GM21717 (cell line): Measurements from ENCODE around the gene ZSCAN5A.
"Not testable (repeated sequence)": the region's sequence is repeated elsewhere in the genome, so short reads cannot be mapped to it uniquely, and the experiment has no call there.

Experiments
- ATAC-seq: cut with Tn5 transposase; IDR thresholded peaks from one replicate; pipeline ENCODE4 v1.9.1; 2021; ENCODE audit warnings: mild to moderate bottlenecking, moderate library complexity; ENCODE audit not compliant: unreplicated experiment

Gene ZSCAN5A

DNA sequence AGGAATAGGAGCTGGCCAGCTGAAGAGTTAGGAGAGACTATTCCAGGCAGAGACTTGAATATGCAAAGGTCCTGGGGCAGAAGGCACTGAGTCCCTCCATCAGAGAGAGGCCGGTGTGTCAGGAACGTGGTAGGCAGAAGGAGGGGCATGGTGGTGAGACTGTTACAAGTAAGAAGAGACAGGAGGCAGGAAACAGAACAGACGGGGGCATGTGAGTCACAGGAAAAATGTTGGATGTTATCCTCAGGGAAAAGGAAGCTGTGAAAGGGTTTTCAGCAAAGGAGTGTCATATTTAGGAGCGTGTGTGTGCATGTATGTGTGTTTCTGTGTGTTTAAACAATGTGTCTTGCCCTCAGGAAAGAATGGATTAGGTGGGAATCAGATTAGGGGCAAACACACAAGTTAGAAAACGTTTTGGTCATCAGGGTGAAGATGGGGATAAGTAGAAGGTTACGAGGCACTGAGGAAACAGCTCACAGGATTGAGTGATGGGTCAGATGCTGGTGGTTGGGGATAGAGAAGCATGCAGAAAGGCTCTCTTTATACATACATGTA lies 41.0 kb downstream of the ZSCAN5A start:
- no peak for ATAC-seq

DNA sequence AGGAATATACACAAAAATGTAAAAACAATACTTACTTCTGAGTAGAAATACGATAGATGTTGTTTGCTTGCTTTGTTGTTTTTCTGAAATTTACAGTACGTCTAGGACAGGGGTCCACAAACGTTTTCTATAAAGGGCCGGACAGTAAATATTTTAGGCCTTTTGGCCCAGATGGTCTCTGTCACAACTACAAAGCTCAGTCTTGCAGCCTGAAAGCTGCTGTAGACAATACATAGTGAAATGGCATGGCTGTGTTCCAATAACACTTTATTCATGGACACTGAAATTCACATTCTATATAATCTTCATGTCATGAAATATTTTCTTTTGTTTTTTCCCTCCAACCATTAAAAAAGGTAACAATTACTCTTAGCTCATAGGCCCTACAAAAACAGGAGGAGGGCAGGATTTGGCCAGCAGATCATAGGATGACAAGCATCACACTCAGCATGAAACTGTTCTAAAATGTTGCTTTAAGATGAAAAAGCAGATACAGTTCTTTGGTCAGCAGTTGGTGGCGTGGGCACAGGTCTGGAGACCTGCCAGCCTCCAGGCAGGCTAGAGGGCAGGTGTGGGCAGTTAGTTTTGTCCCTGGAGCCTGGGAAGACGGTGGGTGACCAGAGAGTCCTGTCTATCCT lies 42.4 kb downstream of the ZSCAN5A start, which contains the start of gene EDDM13:
EDDM13 (plus strand) TSS at position 588 of the 638 bp plus-strand sequence. CDS start 87 bp downstream, outside the sequence.
- no peak for ATAC-seq

GRCh38 chr19:56271151-56271550 lies 43.5 kb downstream of the ZSCAN5A start:
- no peak for ATAC-seq

DNA sequence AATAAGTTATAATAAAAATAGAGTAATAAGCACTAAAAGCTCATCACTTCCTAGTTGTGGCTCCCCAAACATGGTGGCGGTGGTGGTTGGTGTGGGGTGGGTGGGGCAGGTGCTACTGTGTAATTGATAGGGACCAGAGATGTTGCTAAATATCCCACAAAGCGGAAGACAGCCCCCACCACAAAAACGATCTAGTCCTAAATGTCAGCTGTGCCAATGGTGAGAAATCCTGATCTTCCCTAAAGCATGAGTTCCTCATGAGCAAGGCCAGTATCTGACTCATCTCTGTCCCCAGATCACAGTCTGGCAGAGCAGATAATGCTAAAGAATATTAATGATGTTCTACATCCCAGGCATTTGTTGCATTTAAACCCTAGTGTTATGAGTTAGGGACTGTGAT lies 44.0 kb downstream of the ZSCAN5A start:
- ATAC-seq = no peak

- ATAC-seq = no peak
These were observed 45.3 kb downstream of the ZSCAN5A start for GRCh38 chr19:56269348-56269747.

DNA sequence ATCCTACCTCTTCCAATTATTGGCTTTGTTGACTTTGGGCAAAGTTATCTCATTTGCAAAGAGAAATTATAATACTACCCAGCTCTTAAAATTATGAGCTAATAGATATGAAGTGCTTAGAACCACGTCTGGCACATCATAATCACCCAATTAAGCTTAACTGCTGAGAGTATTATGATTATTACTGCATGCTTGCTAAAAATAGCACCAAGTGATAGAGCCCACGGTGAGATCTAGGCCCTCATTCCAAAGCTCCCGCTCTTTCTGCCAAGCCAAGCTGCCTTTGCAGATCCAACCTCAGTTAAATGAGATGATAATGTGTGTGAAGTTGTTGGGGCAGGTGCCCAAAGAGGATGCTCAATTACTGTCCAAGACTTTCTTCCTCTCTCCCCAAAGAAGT lies 48.6 kb downstream of the ZSCAN5A start:
- ATAC-seq = no peak

GRCh38 chr19:56263319-56263718 lies 51.3 kb downstream of the ZSCAN5A start:
- ATAC-seq = no peak

- not testable (repeated sequence) for ATAC-seq
These were observed 52.7 kb downstream of the ZSCAN5A start for GRCh38 chr19:56261932-56262331.

DNA sequence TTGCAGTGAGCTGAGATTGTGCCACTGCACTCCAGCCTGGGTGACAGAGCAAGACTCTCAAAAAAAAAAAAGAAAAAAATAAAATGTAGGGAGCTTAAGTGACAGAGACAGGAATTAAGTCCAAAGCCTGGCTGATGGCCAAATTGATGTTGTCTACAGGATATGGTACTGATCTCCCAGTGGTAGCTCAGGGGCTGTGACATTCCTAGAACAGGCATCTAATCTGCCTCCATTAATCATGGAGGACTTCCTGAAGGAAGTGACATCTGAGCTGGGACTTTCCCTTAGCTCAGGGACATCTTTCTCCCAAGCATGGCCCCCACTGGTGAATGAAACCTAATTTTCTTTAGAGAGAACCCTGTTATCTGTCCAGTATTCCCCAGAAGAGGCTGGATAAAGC lies 53.5 kb downstream of the ZSCAN5A start:
- ATAC-seq = no peak

- ATAC-seq = no peak
These were observed 56.4 kb downstream of the ZSCAN5A start for GRCh38 chr19:56258272-56258671.

DNA sequence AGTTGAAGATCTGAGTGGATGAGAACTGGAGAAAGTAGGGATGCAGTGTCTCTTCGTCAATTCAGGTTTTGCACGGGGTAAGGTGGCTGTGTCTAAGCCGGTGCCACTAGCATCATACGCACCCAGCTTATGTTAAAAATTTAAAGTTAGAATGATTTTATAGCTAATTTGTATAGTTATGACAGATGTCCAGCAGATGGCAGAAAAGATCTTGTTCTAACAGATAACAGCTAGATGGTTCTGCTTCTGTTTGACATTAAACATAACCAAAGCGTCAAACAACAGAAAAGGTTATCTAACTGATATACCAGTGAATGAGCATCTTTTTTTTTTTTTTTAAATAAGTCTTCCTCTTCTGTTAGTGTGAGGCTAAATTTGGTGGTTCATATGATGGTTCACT lies 60.9 kb downstream of the ZSCAN5A start:
- no peak for ATAC-seq

DNA sequence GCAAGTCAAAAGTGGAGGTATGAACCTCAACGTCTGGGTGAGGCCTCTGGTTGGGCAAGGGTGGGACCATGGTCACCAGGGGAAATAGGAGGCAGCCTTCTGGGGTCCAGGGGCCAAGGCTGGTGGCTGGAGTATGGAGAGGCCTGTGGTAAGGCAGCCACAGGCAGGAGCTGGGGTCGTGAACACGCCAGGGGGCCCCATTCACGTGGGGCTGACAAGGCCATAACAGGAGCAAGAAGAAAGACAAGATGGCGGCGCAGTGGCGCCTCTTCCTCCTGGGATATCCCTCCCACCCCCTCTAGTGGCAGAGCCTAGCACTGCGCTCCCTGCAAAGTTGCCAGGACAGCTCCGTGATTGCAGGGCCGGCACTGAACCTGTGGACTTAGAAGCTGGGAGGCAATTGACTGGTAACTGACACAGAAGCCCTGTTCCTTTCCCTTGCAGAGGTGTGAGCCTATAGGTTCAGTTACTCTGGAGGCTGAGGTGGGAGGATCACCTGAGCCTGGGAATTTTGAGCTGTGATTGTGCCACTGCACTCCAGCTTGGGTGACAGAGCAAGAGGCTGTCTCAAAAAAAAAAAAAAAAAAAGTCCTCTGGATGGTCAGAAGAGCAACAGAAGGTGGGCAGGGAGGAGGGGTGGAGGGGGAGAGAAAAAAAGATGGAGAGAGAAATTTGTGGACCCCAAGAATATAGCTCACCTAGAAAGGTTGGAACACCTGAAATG lies 61.8 kb downstream of the ZSCAN5A start:
- no peak for ATAC-seq

DNA sequence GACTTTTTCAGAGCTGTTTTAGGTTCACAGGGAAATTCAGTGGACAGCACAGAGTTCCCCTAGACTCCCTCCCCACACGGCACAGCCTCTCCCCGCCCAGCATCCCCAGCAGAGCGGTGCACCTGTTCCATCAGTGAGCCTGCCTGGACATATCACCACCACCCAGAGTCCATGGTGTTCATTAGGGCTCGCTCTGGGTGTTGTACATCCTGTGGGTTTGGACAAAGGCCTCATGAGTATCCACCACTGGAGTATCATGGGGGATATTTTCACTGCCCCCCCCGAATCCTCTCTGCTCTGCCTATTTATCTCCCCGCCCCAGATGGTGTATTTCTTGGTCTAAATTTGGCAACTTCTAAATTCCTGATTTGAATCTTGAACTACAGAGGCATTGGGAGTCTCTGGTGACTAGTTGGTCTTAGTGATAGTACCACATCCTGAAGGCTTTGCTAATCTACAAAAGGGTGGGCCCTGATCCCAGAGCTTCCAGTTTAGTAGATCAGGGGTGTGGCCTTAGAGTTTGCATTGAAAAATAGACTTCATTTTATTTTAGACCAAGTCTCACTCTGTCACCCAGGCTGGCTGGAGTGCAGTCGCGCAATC lies 65.8 kb downstream of the ZSCAN5A start:
- ATAC-seq = not testable (repeated sequence)

DNA sequence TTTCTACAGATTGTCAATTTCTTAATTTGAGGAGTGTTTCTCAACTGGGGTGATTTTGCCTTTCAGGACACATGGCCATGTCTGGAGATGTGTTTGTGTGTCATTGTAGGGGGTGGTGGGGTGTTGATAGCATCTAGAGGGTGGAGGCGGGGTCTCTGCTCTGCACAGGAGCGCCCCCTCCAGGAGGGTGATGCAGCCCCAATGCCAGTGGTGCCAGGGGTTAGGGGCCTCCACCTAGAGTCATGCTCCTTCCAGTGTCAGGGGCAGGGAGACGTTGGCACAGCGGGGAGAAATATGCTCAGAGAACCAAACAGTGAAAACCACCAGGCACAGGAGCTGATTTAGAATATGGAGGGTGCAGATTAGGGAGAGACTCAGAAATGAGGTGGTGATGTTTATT lies 68.9 kb downstream of the ZSCAN5A start:
- ATAC-seq = not testable (repeated sequence)

- no peak for ATAC-seq
These were observed 69.4 kb downstream of the ZSCAN5A start for GRCh38 chr19:56245121-56245740.

DNA sequence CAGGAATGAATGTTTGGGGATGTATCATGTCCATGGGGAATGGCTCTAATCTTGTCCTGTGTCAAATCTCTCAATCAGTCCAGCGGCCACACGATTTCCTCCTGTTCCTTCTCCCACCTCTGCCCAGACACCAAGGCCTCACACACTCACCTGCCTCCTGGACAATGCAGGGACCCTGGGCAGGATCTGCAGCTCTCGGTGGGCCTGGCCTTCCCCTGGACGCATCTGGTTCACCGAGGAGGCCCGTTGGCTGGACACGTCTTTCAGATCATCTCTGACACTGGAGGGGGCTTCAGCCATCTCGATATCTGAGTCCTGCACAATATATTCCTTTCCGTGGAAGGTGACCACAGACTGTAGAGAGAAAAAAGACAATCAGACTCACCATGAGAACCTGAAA lies 91.2 kb downstream of the ZSCAN5A start:
- no peak for ATAC-seq

DNA sequence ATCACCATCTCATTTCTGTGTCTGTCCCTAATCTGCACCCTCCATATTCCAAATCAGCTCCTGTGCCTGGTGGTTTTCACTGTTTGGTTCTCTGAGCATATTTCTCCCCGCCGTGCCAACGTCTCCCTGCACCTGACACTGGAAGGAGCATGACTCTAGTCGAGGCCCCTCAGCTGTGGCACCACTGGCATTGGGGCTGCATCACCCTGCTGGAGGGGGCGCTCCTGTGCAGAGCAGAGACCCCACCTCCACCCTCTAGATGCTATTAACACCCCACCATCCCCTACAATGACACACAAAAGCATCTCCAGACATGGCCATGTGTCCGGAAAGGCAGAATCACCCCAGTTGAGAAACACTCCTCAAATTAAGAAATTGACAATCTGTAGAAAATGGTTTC lies 91.7 kb downstream of the ZSCAN5A start:
- ATAC-seq = no peak

DNA sequence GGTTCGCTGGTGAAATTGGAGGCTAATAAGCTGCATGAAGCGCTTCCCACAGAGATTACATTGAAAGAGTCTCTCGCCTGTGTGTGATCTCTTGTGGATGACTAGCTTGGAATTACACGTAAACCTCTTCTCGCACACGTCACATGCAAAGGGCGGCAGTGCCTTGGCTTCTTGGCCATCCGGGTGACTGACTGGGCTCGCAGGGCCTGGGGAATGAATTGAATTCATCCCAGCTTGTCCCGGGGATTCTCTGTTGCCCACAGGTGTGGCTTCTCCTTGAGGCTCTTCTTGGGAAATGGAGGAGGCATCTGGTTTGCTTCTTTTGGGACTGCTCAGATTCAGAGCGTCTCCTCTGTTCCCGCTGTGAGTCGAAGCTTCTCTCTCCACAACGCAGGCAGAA lies 92.8 kb downstream of the ZSCAN5A start:
- ATAC-seq = no peak

DNA sequence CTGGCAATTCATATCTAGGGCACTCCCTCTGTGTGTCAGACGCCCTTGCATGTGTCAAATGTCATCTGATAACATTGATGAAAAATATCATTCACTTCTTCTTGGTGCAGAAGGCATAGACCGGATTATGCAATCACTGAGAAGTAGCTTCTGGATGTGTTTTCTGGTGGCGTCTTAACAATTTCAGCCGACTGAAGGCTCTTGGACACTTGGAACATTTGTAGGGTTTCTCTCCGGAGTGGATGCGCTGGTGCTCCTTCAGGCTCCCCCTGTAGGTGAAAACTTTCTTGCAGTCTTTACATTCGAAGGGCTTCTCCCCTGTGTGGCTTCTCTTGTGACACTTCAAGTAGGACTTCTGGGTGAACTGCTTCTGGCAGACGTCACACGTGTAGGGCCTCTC lies 93.2 kb downstream of the ZSCAN5A start:
- not testable (repeated sequence) for ATAC-seq

DNA sequence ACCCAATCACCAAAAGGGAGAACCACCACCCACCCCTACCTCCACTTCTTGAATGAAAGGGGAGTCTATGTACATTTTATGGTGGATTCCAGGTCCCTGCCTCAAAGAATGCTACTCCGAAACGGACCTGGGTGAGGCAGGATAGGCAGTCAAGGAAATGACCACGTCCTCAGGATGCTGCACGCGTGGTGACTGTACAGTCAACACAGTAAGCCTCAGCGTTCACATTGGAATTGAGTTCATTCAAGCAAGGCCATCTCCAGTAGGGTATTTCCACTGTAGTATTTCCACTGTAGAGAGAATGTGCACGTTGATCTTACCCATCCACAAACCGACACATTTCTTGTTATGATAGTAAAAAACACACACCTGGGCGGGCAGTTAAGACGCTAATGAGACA lies 95.7 kb downstream of the ZSCAN5A start:
- no peak for ATAC-seq
